Lower lobe of right lung (tissue), 2 donors: ENCODE data around the gene SAMD15. TPM values are rescaled to one million over a fixed set of nuclear protein-coding genes. Genes with fewer than 3 reads are reported as not detected.

Experiments
- ATAC-seq, 2 donors: fragments of 200-7000 bp; cut with Tn5 transposase; one replicate each; pipeline ENCODE4 v1.9.1; 2020 to 2022; ENCODE audit warnings: mild to moderate bottlenecking in 2 of 2, moderate library complexity in 2 of 2
- DNase-seq: peaks from one replicate; pipeline ENCODE4 v3.0.0-alpha.2; 2020
- H3K27ac ChIP-seq: fragments of 200-600 bp; one replicate; pipeline ENCODE4 v1.8.0; 2022
- H3K27me3 ChIP-seq: fragments of 200-600 bp; one replicate; pipeline ENCODE4 v1.8.0; 2022; ENCODE audit warnings: low read depth
- H3K36me3 ChIP-seq: fragments of 200-600 bp; one replicate; pipeline ENCODE4 v1.8.0; 2022; ENCODE audit warnings: mild to moderate bottlenecking
- H3K4me1 ChIP-seq: fragments of 200-600 bp; one replicate; pipeline ENCODE4 v1.8.0; 2022
- H3K4me3 ChIP-seq: fragments of 200-600 bp; one replicate; pipeline ENCODE4 v1.8.0; 2022; ENCODE audit warnings: mild to moderate bottlenecking
- H3K9me3 ChIP-seq: fragments of 200-600 bp; one replicate; pipeline ENCODE4 v1.8.0; 2022
- intact Hi-C: fragments of 100-400 bp; cut with DNase I; formaldehyde crosslinking; loops from one replicate; pipeline ENCODE4 v1.11.0; 2022
- total RNA-seq: library from RNA; stranded (reverse); fragmentation: NEBNext Ultra II Directional; extraction: Animal tissue kit (Norgen Biotek cat#: 25700); gene quantifications from one replicate; pipeline ENCODE4 v1.2.1, GENCODE V29; 2021
- TF ChIP-seq, protein P1 (sequence below): fragments of 200-600 bp; IDR thresholded peaks from one replicate; pipeline ENCODE4 v1.8.0; 2022; ENCODE audit warnings: antibody characterized with exemption, mild to moderate bottlenecking
- donor health status: DM: no; HTN: yes; CAD: no; lungs with severe emphysema.

Gene SAMD15
- total RNA-seq, 1 donor from 2014 or later, result 2.8 TPM

DNA sequence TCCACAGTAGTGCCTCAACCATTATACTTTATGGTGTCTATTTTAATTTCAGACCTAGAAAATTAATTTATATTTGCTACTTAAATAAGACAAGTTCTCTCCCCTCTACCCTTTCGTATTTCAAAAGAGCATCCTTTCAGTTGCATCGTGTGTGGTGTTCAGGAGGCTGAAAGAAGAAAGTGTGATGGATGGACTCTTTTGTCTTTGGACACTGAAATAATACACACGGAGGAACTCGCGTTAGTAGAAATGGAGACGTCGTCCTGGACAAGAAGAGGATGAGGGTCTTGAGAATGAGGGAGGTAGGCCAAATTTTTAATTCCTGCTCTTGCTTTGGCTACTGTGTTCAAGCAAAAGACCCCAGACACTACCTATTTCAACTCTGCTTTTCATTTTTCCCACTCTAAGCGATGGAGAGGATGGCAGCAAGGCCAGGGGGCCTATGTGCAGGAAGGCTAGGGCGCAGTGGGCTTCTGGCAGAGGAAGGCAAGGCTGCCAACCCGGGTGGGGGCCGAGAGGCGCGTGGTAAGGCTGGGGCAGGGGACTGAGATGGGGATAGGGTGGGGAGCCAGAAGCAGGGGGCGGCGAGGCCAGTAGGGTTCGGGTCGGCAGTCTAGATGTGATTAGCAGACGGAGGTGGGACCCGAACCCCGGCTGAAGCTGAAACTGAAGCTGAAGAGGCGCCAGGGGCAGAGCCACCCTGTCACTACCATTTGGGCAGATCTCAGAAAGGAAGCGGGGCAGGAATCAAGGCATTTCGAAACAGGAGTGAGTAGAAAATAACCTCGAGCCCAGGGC lies 1.0 kb upstream of the SAMD15 start:
- intact Hi-C loops, result no loop called here
- ATAC-seq (peak; percentile 27 to 38), DNase-seq (peak; percentile 52)
- peaks cover 16% of the 10 kb centered on the region for H3K4me1 ChIP-seq
- peak overlapping the region; percentile 94 for H3K4me3 ChIP-seq
- H3K27me3 ChIP-seq, result no peaks in the 10 kb centered on the region
- TF ChIP-seq, protein P1, sequence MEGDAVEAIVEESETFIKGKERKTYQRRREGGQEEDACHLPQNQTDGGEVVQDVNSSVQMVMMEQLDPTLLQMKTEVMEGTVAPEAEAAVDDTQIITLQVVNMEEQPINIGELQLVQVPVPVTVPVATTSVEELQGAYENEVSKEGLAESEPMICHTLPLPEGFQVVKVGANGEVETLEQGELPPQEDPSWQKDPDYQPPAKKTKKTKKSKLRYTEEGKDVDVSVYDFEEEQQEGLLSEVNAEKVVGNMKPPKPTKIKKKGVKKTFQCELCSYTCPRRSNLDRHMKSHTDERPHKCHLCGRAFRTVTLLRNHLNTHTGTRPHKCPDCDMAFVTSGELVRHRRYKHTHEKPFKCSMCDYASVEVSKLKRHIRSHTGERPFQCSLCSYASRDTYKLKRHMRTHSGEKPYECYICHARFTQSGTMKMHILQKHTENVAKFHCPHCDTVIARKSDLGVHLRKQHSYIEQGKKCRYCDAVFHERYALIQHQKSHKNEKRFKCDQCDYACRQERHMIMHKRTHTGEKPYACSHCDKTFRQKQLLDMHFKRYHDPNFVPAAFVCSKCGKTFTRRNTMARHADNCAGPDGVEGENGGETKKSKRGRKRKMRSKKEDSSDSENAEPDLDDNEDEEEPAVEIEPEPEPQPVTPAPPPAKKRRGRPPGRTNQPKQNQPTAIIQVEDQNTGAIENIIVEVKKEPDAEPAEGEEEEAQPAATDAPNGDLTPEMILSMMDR, result no peak
- H3K36me3 ChIP-seq, result no peaks in the 10 kb centered on the region
- H3K9me3 ChIP-seq, result no peaks in the 10 kb centered on the region
- peak overlapping the region; percentile 88 for H3K27ac ChIP-seq

DNA sequence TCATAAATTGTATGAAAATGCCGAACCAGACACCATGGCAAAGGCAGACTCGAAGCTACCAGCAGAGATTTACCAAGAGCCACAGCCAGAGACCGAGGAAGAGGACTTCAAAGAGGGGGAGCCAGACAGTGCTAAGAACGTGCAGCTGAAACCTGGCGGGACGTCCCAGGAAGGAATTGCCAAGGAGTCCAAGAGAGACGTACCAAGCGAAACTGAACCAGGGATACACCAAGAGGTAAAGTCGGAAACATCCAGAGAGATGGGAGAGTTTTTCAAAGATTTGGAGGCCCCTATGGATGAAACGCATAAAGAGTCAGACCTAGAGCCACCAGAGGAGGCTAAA lies 294 bp downstream of the SAMD15 start:
- DNase-seq, result no peak
- no peaks in the 10 kb centered on the region for H3K27me3 ChIP-seq
- peak; percentile 6 to 8 for ATAC-seq
- H3K4me1 ChIP-seq, result peaks cover 16% of the 10 kb centered on the region
- H3K36me3 ChIP-seq, result no peaks in the 10 kb centered on the region
- peak overlapping the region; percentile 94 for H3K4me3 ChIP-seq
- intact Hi-C loops, result no loop called here
- peak overlapping the region; percentile 88 for H3K27ac ChIP-seq
- TF ChIP-seq, protein P1, result no peak
- no peaks in the 10 kb centered on the region for H3K9me3 ChIP-seq

DNA sequence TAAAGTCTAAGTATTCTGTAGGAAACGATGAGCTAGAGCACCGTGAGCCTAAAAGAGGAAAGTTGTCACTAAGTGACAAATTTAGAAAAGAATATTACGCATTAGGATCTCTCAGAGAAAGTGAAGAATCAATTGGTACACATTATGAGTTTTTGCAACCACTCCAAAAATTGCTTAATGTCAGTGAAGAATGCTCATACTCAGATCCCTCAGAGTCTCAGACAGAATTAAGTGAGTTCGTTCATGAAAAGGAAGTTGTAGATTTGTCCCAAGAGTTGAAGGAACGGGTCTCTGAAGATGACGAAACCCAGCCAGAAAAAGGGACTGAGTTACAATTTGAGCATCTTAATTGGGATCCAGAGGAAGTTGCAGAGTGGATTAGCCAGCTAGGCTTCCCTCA lies 1.5 kb downstream of the SAMD15 start:
- H3K9me3 ChIP-seq, result no peaks in the 10 kb centered on the region
- H3K27me3 ChIP-seq, result no peaks in the 10 kb centered on the region
- TF ChIP-seq, protein P1, result no peak
- DNase-seq, result no peak
- H3K27ac ChIP-seq, result no peak overlapping the region
- peaks cover 16% of the 10 kb centered on the region for H3K4me1 ChIP-seq
- no peak overlapping the region for H3K4me3 ChIP-seq
- ATAC-seq, result no peak
- no peaks in the 10 kb centered on the region for H3K36me3 ChIP-seq
- intact Hi-C loops, result no loop called here

DNA sequence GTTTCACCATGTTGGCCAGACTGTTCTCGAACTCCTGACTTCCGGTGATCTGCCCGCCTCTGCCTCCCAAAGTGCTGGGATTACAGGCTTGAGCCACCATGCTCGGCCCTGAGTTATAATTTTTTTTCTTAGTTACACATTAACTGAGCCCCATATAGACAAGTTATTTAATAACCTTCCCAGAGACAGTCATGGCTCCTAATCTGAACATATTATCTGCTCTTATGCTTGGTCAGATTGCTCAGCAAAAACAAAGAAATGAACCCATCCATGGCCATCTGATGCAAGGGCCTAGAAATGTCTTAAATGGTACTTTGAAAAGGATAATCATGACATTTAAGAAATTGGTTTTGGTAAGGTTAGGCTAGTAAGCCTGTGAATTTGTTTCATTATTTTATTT lies 13.0 kb downstream of the SAMD15 start:
- Histone ChIP-seq H3K4me3 (no peak overlapping the region), H3K9me3 (no peaks in the 10 kb centered on the region), H3K36me3 (no peaks in the 10 kb centered on the region), H3K4me1 (no peaks in the 10 kb centered on the region), H3K27me3 (no peaks in the 10 kb centered on the region), H3K27ac (no peak overlapping the region)
- DNase-seq (no peak), ATAC-seq (no peak)
- intact Hi-C loops, result no loop called here
- TF ChIP-seq, protein P1, result no peak

DNA sequence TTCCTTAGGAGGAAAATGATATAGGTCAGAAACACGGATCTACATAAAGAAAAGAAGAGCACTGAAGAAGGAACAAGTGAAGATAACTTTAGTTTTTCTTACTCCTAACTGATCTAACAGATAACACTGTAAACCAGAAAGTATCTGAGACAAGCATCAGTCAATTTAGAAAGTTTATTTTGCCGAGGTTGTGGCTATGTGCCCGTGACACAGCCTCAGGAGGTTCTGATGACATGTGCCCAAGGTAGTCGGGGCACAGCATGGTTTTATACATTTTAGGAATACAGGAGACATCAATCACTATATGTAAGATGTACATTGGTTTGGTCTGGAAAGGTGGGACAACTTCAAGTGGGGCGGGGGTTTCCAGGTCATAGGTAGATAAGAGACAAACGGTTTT lies 23.0 kb downstream of the SAMD15 start:
- Histone ChIP-seq H3K36me3 (no peaks in the 10 kb centered on the region), H3K27me3 (no peaks in the 10 kb centered on the region), H3K4me3 (no peak overlapping the region), H3K4me1 (no peaks in the 10 kb centered on the region), H3K27ac (no peak overlapping the region), H3K9me3 (no peaks in the 10 kb centered on the region)
- no peak for ATAC-seq
- TF ChIP-seq, protein P1, result no peak
- intact Hi-C loops, result no loop called here
- DNase-seq, result no peak
